RWPE2 (cell line): ENCODE data around the gene KIF1B.
A peak's percentile ranks its signal among the peaks of the same experiment; 100 is the strongest.

Source experiments
- ATAC-seq: fragments of 200-7000 bp; cut with Tn5 transposase; 3 replicates; pipeline ENCODE4 v1.9.1; 2021; ENCODE audit warnings: low read depth
- DNase-seq: peaks from one replicate; pipeline ENCODE4 v3.0.0-alpha.2; 2020; ENCODE audit warnings: low spot score
- H3K27ac ChIP-seq: fragments of 450-650 bp; 2 replicates; pipeline ENCODE4 v1.5.1; 2017; ENCODE audit warnings: mild to moderate bottlenecking; ENCODE audit not compliant: poor library complexity, severe bottlenecking
- H3K27me3 ChIP-seq: fragments of 250-450 bp; sonication (Bioruptor Pico); 2 replicates; pipeline ENCODE4 v1.5.1; 2021; ENCODE audit warnings: mild to moderate bottlenecking, moderate library complexity; ENCODE audit not compliant: insufficient read depth, poor library complexity, severe bottlenecking
- H3K36me3 ChIP-seq: fragments of 250-450 bp; sonication (Bioruptor Pico); 2 replicates; pipeline ENCODE4 v1.5.1; 2020; ENCODE audit warnings: low read depth, mild to moderate bottlenecking, moderate library complexity
- H3K4me1 ChIP-seq: fragments of 250-450 bp; sonication (Bioruptor Pico); 2 replicates; pipeline ENCODE4 v1.5.1; 2021; ENCODE audit warnings: mild to moderate bottlenecking, moderate library complexity; ENCODE audit not compliant: insufficient read depth, poor library complexity, severe bottlenecking
- H3K4me3 ChIP-seq: fragments of 250-450 bp; sonication (Bioruptor Pico); 2 replicates; pipeline ENCODE4 v1.5.1; 2021; ENCODE audit warnings: mild to moderate bottlenecking, moderate library complexity; ENCODE audit not compliant: severe bottlenecking
- H3K9me3 ChIP-seq: fragments of 250-450 bp; sonication (Bioruptor Pico); 2 replicates; pipeline ENCODE4 v1.5.1; 2021; ENCODE audit warnings: mild to moderate bottlenecking, moderate library complexity; ENCODE audit not compliant: severe bottlenecking
- TF ChIP-seq, protein P1 (sequence below): fragments of 450-650 bp; IDR thresholded peaks from one replicate; pipeline ENCODE4 v1.5.1; 2017; ENCODE audit warnings: mild to moderate bottlenecking, moderate library complexity; ENCODE audit not compliant: poor library complexity, severe bottlenecking

KIF1B gene

DNA sequence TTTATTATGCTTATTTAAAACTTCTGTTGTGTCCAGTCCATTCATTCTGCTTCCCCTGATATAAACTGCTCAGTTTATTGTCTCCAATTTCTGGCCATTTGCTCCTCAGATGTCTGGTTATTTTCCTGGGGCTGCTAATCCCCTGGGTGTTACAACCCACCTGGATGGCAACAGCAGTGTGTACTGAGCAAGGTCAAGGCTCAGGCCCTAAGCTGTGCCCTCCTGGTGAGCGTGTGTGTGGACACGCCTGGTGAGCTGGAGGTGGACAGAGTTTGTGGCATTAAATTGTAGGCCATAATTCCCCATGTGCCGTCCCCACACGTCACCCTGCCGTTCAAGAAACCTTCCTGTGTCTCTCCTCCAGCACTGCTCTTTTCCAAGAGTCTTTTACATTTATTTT lies 18.1 kb upstream of the KIF1B start:
- TF ChIP-seq, protein P1, sequence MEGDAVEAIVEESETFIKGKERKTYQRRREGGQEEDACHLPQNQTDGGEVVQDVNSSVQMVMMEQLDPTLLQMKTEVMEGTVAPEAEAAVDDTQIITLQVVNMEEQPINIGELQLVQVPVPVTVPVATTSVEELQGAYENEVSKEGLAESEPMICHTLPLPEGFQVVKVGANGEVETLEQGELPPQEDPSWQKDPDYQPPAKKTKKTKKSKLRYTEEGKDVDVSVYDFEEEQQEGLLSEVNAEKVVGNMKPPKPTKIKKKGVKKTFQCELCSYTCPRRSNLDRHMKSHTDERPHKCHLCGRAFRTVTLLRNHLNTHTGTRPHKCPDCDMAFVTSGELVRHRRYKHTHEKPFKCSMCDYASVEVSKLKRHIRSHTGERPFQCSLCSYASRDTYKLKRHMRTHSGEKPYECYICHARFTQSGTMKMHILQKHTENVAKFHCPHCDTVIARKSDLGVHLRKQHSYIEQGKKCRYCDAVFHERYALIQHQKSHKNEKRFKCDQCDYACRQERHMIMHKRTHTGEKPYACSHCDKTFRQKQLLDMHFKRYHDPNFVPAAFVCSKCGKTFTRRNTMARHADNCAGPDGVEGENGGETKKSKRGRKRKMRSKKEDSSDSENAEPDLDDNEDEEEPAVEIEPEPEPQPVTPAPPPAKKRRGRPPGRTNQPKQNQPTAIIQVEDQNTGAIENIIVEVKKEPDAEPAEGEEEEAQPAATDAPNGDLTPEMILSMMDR: no peak
- Histone ChIP-seq H3K4me3 (no peak overlapping the region), H3K27me3 (no peaks in the 10 kb centered on the region), H3K27ac (no peak overlapping the region), H3K4me1 (no peaks in the 10 kb centered on the region), H3K36me3 (no peaks in the 10 kb centered on the region), H3K9me3 (no peaks in the 10 kb centered on the region)
- DNase-seq (no peak), ATAC-seq (no peak)

- Histone ChIP-seq H3K36me3 (no peaks in the 10 kb centered on the region), H3K9me3 (no peaks in the 10 kb centered on the region), H3K4me3 (no peak overlapping the region), H3K27me3 (no peaks in the 10 kb centered on the region), H3K4me1 (no peaks in the 10 kb centered on the region), H3K27ac (no peak overlapping the region)
- TF ChIP-seq, protein P1: no peak
- no peak for DNase-seq
- no peak for ATAC-seq
Observed at GRCh38 chr1:10193288-10193687, 17.1 kb upstream of the KIF1B start.

- Histone ChIP-seq H3K27ac (no peak overlapping the region), H3K27me3 (no peaks in the 10 kb centered on the region), H3K4me1 (no peaks in the 10 kb centered on the region), H3K36me3 (no peaks in the 10 kb centered on the region), H3K9me3 (no peaks in the 10 kb centered on the region), H3K4me3 (no peak overlapping the region)
- DNase-seq (no peak), ATAC-seq (peak; percentile 50; the same call in 2 of the 3 replicates)
- TF ChIP-seq, protein P1: no peak
Observed at GRCh38 chr1:10195570-10195969, 14.8 kb upstream of the KIF1B start.

DNA sequence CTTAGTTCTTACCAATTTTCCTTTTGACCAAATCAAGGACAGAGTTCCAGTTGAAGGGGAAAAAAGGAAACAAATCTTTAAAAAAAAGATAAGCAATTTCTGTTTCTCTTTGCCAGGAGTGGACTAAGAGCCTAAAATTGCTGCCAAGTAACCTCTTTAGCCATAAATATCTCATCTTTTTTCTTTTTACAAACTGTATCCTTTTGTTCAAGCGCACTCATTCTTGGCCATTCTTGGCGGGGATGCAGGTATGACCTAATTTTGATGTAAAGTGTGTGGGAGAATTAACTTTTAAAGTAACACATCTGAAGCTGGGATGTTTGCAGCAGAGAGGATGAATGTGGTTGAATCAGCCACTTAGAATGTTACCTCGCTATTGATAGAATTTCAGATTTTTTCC lies 13.4 kb upstream of the KIF1B start:
- Histone ChIP-seq H3K4me1 (no peaks in the 10 kb centered on the region), H3K4me3 (no peak overlapping the region), H3K27ac (no peak overlapping the region), H3K27me3 (no peaks in the 10 kb centered on the region), H3K36me3 (no peaks in the 10 kb centered on the region), H3K9me3 (no peaks in the 10 kb centered on the region)
- TF ChIP-seq, protein P1: no peak
- ATAC-seq: no peak
- DNase-seq: no peak

DNA sequence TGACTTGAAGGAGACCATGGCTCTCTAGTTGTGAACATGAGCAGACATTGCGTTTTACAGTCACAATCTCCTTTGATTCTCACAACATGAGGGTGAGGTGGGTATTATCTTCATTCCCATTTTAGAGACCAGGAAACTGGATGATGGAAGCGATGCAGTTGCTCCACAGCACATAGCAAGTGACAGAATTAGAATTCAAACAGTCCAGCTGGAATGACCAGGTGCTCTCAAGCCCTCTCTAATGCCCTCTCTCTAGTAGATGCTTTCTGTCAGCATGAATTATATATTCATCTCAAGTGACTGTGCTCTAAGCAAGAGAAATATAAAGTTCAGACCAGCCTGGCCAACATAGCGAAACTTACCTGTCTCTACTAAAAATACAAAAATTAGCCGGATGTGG lies 9.8 kb upstream of the KIF1B start:
- Histone ChIP-seq H3K4me3 (no peak overlapping the region), H3K4me1 (no peaks in the 10 kb centered on the region), H3K36me3 (no peaks in the 10 kb centered on the region), H3K27ac (no peak overlapping the region), H3K9me3 (no peaks in the 10 kb centered on the region), H3K27me3 (no peaks in the 10 kb centered on the region)
- TF ChIP-seq, protein P1: no peak
- no peak for DNase-seq
- ATAC-seq: no peak
